HepG2 (cell line): ENCODE results near the gene TMEM86B. TPM values are rescaled to one million over a fixed set of nuclear protein-coding genes. Genes with fewer than 3 reads are reported as not detected.

Experiments used
- ATAC-seq: fragments of 200-7000 bp; cut with Tn5 transposase; 3 replicates; pipeline ENCODE4 v1.9.1; 2020; ENCODE audit warnings: mild to moderate bottlenecking, moderate library complexity
- BruUV-seq: library from RNA; stranded (reverse); fragments of 400-500 nt; replicated peaks from 2 replicates; lab custom pipeline; 2021; lab: Mats Ljungman, UMichigan
- CTCF ChIA-PET: fragments of 300-600 bp; formaldehyde crosslinking; extraction: SDS; loops from one replicate; lab custom pipeline; 2021; ENCODE audit warnings: low total read pairs, inconsistent platforms, low intra/inter-chr PET ratio; lab: Yijun Ruan, JAX
- POLR2A ChIA-PET: fragments of 350-600 bp; sonication (Branson Sonifier 250); formaldehyde crosslinking; loops from one replicate; lab custom pipeline; 2020; ENCODE audit warnings: antibody characterized with exemption, inconsistent platforms; lab: Yijun Ruan, JAX
- DNase-seq: peaks from one replicate; pipeline ENCODE4 v3.0.0-alpha.2; 2015; ENCODE audit warnings: low spot score
- FAIRE-seq: peaks from 3 replicates; lab custom pipeline; 2011; peaks lifted over from hg19 to GRCh38; lab: Jason Lieb, UNC
- H2AFZ ChIP-seq: one replicate; pipeline ENCODE4 v1.6.1; 2011; ENCODE audit warnings: low read length, inconsistent platforms
- H3K27ac ChIP-seq: fragments of 300-600 bp; 3 replicates; pipeline ENCODE4 v1.8.0; 2011; ENCODE audit warnings: mixed run types, mild to moderate bottlenecking, mixed read lengths, low read length, inconsistent platforms; ENCODE audit not compliant: insufficient read depth; ENCODE audit errors: extremely low read length
- H3K27me3 ChIP-seq, 2 experiments: fragments of 200-600 bp in 1 of 2; 2 replicates in 1 of 2; 3 replicates in 1 of 2; pipeline versions ENCODE4 v1.6.0 to v1.8.0; 2011; ENCODE audit warnings: low read length in 2 of 2, mild to moderate bottlenecking in 2 of 2, moderate library complexity in 2 of 2, inconsistent platforms in 1 of 2; ENCODE audit not compliant: insufficient read depth in 2 of 2, control insufficient read depth in 1 of 2
- H3K36me3 ChIP-seq, 2 experiments: fragments of 200-600 bp in 1 of 2; replicated peaks in 1 of 2; 2 replicates in 1 of 2; 3 replicates in 1 of 2; pipeline versions ENCODE4 v1.5.1 to v1.8.0; 2011; ENCODE audit warnings: low read length in 2 of 2, inconsistent platforms in 1 of 2; ENCODE audit not compliant: insufficient read depth in 2 of 2, control insufficient read depth in 1 of 2
- H3K4me1 ChIP-seq: 2 replicates; pipeline ENCODE4 v1.5.1; 2012; ENCODE audit warnings: low read length, inconsistent platforms; ENCODE audit not compliant: insufficient read depth
- H3K4me2 ChIP-seq: 2 replicates; pipeline ENCODE4 v1.6.0; 2011; ENCODE audit warnings: low read depth, low read length, inconsistent platforms
- H3K4me3 ChIP-seq, 3 experiments: fragments of 200-600 bp in 1 of 3; sonication (generic), shearing (Covaris generic) in 1 of 3; replicated peaks in 1 of 3; 2 replicates each; pipeline ENCODE4 v1.5.1; 2011 to 2016; ENCODE audit warnings: low read length in 3 of 3, inconsistent platforms in 2 of 3, low read depth in 2 of 3, mild to moderate bottlenecking in 2 of 3, control low read depth in 1 of 3, mixed read lengths in 1 of 3; ENCODE audit not compliant: insufficient read depth in 1 of 3
- H3K79me2 ChIP-seq: one replicate; pipeline ENCODE4 v1.6.1; 2011; ENCODE audit warnings: low read length, inconsistent platforms; ENCODE audit not compliant: insufficient read depth
- H3K9ac ChIP-seq: 2 replicates; pipeline ENCODE4 v1.6.0; 2011; ENCODE audit warnings: mild to moderate bottlenecking, low read depth, low read length, inconsistent platforms; ENCODE audit not compliant: insufficient read depth
- H3K9me3 ChIP-seq: 2 replicates; pipeline ENCODE4 v1.5.1; 2012; ENCODE audit warnings: mild to moderate bottlenecking, low read length
- H4K20me1 ChIP-seq: 2 replicates; pipeline ENCODE4 v1.6.0; 2011; ENCODE audit warnings: inconsistent platforms, mild to moderate bottlenecking, low read length, moderate library complexity; ENCODE audit not compliant: insufficient read depth
- ASH2L ChIP-seq: fragments of 300-600, 200-600 bp; sonication (generic); IDR thresholded peaks from 2 replicates; pipeline ENCODE4 v1.7.0; 2017; ENCODE audit warnings: low read depth, mild to moderate bottlenecking, moderate library complexity, mixed read lengths, low read length; ENCODE audit not compliant: insufficient read length
- ATM ChIP-seq: fragments of 450-650 bp; IDR thresholded peaks from 2 replicates; pipeline ENCODE4 v1.7.1; 2017; ENCODE audit warnings: mild to moderate bottlenecking, borderline replicate concordance
- CEBPB ChIP-seq: IDR thresholded peaks from 2 replicates; pipeline ENCODE4 v1.6.1; 2011; ENCODE audit warnings: low read depth, low read length, improper control_type of control experiment, borderline replicate concordance
- ZBTB38 ChIP-seq: sonication (generic); formaldehyde crosslinking; IDR thresholded peaks from 2 replicates; pipeline ENCODE4 v1.5.1; 2020; ENCODE audit warnings: mild to moderate bottlenecking, missing genetic modification reagents
- WGBS: methylation state at CpG from one replicate; pipeline ENCODE4 v1.1.6; 2017; ENCODE audit warnings: low lambda C conversion rate; 5-methylcytosine and 5-hydroxymethylcytosine counted together
- in situ Hi-C: cut with HindIII; loops from 2 replicates; pipeline ENCODE4 v1.10.0; 2017; ENCODE audit warnings: low pct_unique_long_range_greater_than_20kb; ENCODE audit not compliant: extremely low pct_ligation_motif_present
- intact Hi-C: fragments of 100-400 bp; cut with micrococcal nuclease; formaldehyde crosslinking; loops from one replicate; pipeline ENCODE4 v1.10.0; 2022; ENCODE audit not compliant: unreplicated experiment
- polyA plus RNA-seq, 8 experiments: library from polyadenylated mRNA; depleted of rRNA in 3 of 8; stranded (reverse) in 7 of 8; unstranded in 1 of 8; fragments of >200 nt; fragmentation: Illumina TruSeq in 4 of 8; extraction: Trizol in 4 of 8; gene quantifications; 2 replicates each; pipeline versions ENCODE4 v1.2.1 to v1.2.3, GENCODE V29; 2011 to 2016; ENCODE audit warnings: low read depth in 4 of 8, missing spikeins in 1 of 8, mixed read lengths in 1 of 8; ENCODE audit not compliant: insufficient read depth in 1 of 8
- total RNA-seq, 5 experiments: library from RNA; depleted of rRNA; stranded (reverse); fragments of >200 nt; fragmentation: Illumina TruSeq; extraction: Trizol; gene quantifications; 2 replicates each; pipeline ENCODE4 v1.2.3, GENCODE V29; 2016; ENCODE audit warnings: low read depth in 1 of 5

The TMEM86B gene
- total and polyA plus RNA-seq, 2 of the 13 experiments (the other 11 are each of a cell fraction or from before 2014, with no cell fraction given) = 7.7 to 9.6 TPM

DNA sequence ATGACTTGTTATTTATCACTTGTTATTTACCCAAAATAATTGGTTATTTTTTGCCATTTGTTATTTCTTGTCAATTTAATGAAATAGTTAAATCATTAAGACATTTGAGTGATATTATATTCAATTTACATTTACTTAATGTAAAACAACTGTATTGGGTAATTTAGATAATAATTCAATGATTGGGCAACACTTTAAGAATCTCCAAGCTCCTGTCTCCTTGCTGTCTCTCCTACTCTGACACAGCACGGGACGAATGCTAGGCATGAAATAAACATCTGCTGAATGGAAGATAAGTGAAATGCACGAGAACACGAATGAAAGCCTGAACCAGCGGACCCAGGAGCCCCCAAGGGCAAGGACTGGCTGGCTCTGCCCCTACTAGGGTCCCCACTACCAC is 36.0 kb upstream of the TMEM86B start:
- H3K4me3 ChIP-seq = no peak overlapping the region
- H3K9me3 ChIP-seq = no peaks in the 10 kb centered on the region
- H3K79me2 ChIP-seq = no peaks in the 10 kb centered on the region
- in situ Hi-C loops = no loop called here
- TF ChIP-seq CEBPB (0 out of 2 replicates have a peak, but pooled peaks have one; percentile 14), ATM (no peak)
- H3K9ac ChIP-seq = no peak overlapping the region
- peaks cover 14% of the 10 kb centered on the region for H3K4me1 ChIP-seq
- ATAC-seq (no peak), FAIRE-seq (no peak), DNase-seq (no peak)
- 95% methylated on average over 5 of the region's 5 CpGs for WGBS
- no TSS peak for BruUV-seq
- H3K27me3 ChIP-seq = no peaks in the 10 kb centered on the region; a peak in 1 of 5 replicates
- no peak overlapping the region for H2AFZ ChIP-seq
- no peaks in the 10 kb centered on the region; a peak in 1 of 5 replicates for H3K36me3 ChIP-seq
- H3K4me2 ChIP-seq = no peak overlapping the region
- no peaks in the 10 kb centered on the region for H4K20me1 ChIP-seq
- intact Hi-C loops = no loop called here
- ChIA-PET CTCF (no interaction called here), POLR2A (no interaction called here)
- H3K27ac ChIP-seq = no peak overlapping the region

- Histone ChIP-seq H3K27me3 (no peaks in the 10 kb centered on the region; a peak in 2 of 5 replicates), H3K9ac (no peak overlapping the region), H3K36me3 (no peaks in the 10 kb centered on the region), H3K27ac (no peak overlapping the region), H3K4me3 (no peak overlapping the region), H4K20me1 (peaks cover 6% of the 10 kb centered on the region; the same call in 1 of the 2 replicates), H3K79me2 (peaks cover 9% of the 10 kb centered on the region), H3K4me1 (peaks cover 15% of the 10 kb centered on the region), H3K9me3 (no peaks in the 10 kb centered on the region), H2AFZ (no peak overlapping the region), H3K4me2 (no peak overlapping the region)
- CTCF ChIA-PET = no interaction called here
- no peak for FAIRE-seq
- 98% methylated on average over 9 of the region's 9 CpGs for WGBS
- TF ChIP-seq ZBTB38 = peak; percentile 74
- TF ChIP-seq ASH2L = no peak
- intact Hi-C loops = no loop called here
- DNase-seq = no peak
- POLR2A ChIA-PET = interaction anchor here (1.3 to 3.7 kb wide), 2 partner anchors 18 kb away, joined by 5 to 58 read pairs; partner anchors contain the start of gene HSPBP1
- in situ Hi-C loops = no loop called here
- ATAC-seq = no peak
- no TSS peak for BruUV-seq
Measured at GRCh38 chr19:55262359-55262758, 33.8 kb upstream of the TMEM86B start.
